Myocyte (in vitro differentiated cells): Measurements from ENCODE around the gene TUBA1A. TPM values are rescaled to one million over a fixed set of nuclear protein-coding genes. Genes with fewer than 3 reads are reported as not detected.
"Not testable (repeated sequence)": the region's sequence is repeated elsewhere in the genome, so short reads cannot be mapped to it uniquely, and the experiment has no call there.

Source experiments
- DNase-seq: peaks from one replicate; pipeline ENCODE4 v3.0.0-alpha.2; 2012; ENCODE audit warnings: low read depth
- total RNA-seq: library from RNA; depleted of rRNA; stranded (reverse); fragments of >200 nt; gene quantifications from 2 replicates; pipeline ENCODE4 v1.2.3, GENCODE V29; 2014

TUBA1A gene
- total RNA-seq, 1 donor from 2014 or later, result 2,699 TPM

- DNase-seq, result peak; percentile 66
Measured at GRCh38 chr12:49201595-49202295, 12.9 kb upstream of the TUBA1A start.

- peak; percentile 73 for DNase-seq
Measured at GRCh38 chr12:49200919-49201594, 12.2 kb upstream of the TUBA1A start.

DNA sequence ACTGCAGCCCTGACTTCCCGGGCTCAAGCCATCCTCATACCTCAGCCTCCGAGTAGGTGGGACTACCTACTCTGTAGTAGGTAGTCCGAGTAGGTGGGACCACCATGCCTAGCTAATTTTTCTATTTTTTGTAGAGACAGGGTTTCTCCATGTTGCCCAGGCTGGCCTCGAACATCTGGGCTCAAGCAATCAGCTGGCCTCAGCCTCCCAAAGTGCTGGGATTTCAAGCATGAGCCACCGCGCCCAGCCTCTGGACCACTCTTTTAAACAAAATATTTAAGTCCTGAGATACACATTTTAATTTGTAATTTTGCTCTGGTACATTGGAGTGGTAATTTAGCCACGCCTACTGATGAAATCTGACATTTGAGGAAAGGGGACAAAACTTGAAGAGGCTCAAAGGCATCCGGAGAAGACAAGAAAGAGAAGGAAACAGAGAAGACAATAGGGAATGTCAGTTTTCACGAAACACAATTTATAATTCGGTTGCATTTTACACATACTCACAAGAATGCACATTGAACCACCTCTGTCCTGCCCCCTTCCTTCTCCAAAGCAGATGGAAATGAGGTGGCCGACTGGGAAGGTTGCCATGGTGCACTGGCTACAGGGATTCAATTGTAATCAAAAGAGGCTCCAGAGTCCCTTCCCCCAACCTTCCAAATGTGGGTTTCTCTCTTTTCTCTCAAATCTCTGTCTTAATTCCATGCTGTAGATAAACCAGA lies 9.7 kb upstream of the TUBA1A start:
- peak; percentile 71 for DNase-seq

DNA sequence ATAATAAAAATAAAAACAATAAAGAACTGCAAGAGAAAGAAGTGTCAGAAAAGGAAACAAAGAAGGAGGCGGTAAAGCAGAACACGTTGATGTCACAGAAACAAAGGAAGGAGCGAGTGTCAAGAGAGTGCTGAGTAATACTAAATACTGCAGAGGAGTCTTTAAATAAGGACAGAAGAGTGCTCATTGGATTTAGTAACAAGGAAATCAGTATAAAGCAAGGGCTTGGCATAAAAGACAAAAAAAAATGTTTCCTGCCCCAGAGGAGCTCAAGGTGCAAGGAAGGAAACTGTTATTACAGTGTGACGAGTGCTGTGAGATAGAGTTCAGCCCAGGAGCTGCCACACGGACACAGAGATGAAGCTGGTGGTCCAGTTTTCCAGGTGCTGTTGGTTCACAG lies 8.4 kb upstream of the TUBA1A start:
- no peak for DNase-seq

- DNase-seq, result no peak
Measured at GRCh38 chr12:49195736-49196135, 6.9 kb upstream of the TUBA1A start.

DNA sequence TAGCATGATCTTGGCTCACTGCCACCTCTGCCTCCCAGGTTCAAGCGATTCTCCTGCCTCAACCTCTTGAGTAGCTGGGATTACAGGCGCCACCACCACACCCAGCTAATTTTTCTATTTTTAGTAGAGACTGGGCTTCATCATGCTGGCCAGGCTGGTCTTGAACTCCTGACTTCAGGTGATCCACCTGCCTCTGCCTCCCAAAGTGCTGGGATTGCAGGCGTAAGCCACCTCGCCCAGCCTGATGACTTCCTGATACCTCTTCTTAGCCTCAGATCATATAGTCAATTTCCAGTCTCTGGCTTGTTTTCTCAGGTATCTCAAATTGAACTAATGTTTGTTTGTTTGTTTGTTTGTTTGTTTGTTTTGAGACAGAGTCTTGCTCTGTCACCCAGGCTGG lies 4.9 kb upstream of the TUBA1A start:
- DNase-seq, result not testable (repeated sequence)

DNA sequence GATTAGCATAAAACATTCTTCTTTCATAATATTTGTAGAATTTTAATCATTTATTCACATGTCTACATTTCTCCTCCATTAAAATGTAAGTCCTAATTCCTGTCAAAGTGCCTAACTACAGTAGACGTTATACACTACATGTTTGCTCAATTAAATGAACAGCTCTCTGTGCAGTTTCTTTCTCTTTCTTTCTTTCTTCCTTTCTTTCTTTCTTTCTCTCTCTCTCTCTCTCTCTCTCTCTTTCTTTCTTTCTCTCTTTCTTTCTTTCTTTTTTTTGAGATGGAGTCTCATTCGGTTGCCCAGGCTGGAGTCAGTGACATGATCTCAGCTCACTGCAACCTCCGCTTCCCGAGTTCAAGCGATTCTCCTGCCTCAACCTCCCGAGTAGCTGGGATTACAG lies 2.6 kb upstream of the TUBA1A start:
- not testable (repeated sequence) for DNase-seq

GRCh38 chr12:49190974-49191373 lies 2.1 kb upstream of the TUBA1A start:
- no peak for DNase-seq

- peak; percentile 71 for DNase-seq
Measured at GRCh38 chr12:49189731-49190716, 1.1 kb upstream of the TUBA1A start.

DNA sequence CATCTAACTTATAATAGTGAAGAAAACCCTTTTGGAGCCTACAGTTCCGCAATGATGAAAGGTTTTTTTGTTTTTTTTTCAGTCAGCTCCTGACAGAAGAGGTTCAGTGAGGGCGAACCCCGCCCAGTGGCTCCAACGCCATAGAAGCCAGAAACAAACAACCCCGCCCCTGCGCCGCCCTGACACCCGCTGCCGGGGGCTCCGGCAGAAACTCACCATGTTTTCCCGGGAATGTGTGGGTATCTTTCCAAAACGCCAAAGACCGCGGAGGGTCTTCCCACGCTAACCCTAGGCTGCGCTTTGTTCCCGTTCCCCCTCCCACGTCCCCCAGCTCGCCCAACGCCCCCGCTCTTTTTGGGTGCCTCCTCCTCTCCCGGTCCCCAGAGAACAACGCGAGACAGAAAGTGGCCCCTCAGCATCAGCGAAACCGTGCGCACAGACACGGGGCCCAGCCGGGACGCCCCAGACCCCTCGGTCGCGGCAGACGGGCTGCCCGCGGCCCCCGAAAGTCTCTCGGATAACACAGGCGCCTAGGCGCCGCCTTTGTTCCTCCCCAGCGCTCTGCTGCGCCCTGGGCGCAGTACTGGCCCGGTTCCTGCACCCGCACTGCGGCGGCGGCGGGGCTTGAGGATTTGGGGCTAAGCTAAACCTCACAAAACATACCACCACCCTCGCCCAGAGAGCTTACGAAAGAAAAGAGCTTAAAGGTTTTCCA lies 522 bp downstream of the TUBA1A start:
- peak; percentile 76 for DNase-seq

DNA sequence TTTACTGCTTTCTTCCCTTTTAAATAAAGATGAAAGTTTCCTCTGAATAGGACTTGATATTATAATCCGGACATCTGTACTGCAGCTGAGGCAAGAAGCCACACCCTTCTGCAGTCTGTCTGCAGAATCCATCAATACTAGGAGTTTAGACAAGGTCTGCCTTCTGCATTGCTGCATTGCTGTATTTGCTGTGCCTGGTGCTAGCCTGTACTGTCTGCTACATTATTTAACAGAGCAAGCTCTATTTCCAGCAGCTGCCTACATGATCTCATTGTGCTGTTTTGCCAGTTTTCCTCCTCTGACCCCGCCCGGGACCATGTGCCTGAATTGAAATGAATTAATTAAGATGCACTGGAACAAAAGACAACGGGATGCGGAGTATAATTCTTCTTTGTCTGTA lies 1.7 kb downstream of the TUBA1A start:
- peak; percentile 84 for DNase-seq

GRCh38 chr12:49186307-49186706 lies 2.6 kb downstream of the TUBA1A start:
- DNase-seq, result not testable (repeated sequence)

DNA sequence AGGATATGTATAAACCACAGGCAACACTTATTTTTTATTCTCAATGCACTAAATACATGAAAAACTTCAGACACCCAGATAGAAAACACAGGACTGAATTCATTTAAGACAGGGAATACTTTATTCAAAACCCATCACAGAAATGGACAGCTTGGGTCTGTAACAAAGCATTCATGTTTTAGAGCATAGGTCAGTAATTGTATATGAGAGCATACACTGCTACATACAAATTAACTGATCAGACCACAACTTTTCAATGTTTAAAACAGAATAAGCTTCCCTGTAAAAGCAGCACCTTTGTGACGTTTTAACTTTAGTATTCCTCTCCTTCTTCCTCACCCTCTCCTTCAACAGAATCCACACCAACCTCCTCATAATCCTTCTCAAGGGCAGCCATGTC lies 4.2 kb downstream of the TUBA1A start:
- not testable (repeated sequence) for DNase-seq

DNA sequence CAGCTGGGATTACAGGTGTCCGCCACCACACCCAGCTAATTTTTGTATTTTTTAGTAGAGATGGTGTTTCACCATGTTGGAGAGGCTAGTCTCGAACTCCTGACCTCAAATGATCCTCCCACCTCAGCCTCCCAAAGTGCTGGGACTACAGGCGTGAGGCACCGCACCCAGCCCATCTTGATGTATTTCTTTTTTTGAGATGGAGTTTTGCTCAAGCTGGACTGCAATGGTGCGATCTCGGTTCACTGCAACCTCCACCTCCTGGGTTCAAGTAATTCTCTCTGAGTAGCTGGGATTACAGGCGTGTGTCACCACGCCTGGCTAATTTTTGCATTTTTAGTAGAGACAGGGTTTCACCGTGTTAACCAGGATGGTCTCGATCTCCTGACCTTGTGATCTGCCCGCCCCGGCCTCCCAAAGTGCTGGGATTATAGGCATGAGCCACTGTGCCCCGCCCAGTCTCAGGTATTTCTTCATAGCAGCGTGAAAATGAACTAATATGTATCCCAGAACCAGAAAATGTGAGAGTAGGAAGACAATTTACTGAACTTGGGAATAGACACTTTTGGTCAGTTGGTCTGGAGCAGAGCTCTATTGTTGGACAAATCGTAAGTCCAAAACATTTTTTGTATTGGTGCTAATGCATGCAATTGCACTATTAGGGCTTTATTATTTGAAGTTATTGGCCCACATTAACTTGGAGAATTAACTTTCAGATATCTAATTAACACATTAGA lies 5.5 kb downstream of the TUBA1A start:
- DNase-seq, result peak; percentile 34

- DNase-seq, result no peak
Measured at GRCh38 chr12:49174218-49174617, 14.7 kb downstream of the TUBA1A start.

- DNase-seq, result no peak
Measured at GRCh38 chr12:49170924-49171323, 18.0 kb downstream of the TUBA1A start.

- no peak for DNase-seq
Measured at GRCh38 chr12:49165114-49165513, 23.8 kb downstream of the TUBA1A start.

- DNase-seq, result peak; percentile 53
Measured at GRCh38 chr12:49161901-49162300, 27.0 kb downstream of the TUBA1A start.

GRCh38 chr12:49161092-49161795 lies 27.6 kb downstream of the TUBA1A start:
- no peak for DNase-seq
